GM12801 (cell line): ENCODE data around the gene PLD1.

Source experiments
- TF ChIP-seq, protein P1 (sequence below): IDR thresholded peaks from one replicate; pipeline ENCODE4 v1.5.1; 2011; ENCODE audit warnings: control low read depth; ENCODE audit not compliant: insufficient read length; ENCODE audit errors: extremely low read depth

The PLD1 gene

DNA sequence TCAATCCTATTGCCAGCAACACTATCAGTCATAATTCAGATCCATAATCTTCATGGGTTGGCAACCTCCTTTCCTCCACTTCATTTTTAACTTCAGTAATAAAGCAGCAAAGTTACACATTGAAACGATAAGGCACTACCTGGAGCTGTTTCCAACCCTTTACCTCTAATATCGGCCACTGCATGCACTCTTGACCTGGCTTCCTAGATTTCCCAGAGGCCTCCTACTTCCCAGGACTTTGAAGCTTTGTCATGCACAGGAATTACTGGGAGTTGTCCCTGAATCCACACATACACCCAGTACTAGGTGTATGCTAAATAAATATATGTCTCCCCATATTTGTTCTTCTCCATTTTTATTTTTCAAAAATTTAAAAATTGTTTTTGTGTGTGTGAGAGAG is 126.1 kb downstream of the PLD1 start:
- TF ChIP-seq, protein P1, sequence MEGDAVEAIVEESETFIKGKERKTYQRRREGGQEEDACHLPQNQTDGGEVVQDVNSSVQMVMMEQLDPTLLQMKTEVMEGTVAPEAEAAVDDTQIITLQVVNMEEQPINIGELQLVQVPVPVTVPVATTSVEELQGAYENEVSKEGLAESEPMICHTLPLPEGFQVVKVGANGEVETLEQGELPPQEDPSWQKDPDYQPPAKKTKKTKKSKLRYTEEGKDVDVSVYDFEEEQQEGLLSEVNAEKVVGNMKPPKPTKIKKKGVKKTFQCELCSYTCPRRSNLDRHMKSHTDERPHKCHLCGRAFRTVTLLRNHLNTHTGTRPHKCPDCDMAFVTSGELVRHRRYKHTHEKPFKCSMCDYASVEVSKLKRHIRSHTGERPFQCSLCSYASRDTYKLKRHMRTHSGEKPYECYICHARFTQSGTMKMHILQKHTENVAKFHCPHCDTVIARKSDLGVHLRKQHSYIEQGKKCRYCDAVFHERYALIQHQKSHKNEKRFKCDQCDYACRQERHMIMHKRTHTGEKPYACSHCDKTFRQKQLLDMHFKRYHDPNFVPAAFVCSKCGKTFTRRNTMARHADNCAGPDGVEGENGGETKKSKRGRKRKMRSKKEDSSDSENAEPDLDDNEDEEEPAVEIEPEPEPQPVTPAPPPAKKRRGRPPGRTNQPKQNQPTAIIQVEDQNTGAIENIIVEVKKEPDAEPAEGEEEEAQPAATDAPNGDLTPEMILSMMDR, result no peak

DNA sequence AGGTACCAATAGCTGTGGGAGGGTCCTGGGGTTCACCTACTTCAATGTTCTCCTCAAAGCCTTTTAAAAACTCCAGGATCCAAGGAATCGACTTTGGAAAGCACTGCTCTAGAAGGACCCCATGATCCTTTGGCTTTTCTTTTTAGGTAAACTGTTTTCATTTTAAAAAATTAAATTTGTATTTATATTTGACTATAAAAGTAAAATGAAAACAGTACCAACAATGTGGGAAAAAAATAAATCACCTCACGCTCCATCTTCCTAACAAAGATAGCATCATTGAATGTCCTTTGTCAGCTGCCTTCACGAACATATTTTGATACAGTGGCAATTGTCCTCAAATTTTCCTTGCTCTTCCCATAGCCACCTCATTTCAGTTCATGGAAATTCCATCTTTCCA is 127.5 kb downstream of the PLD1 start:
- TF ChIP-seq, protein P1, result no peak

DNA sequence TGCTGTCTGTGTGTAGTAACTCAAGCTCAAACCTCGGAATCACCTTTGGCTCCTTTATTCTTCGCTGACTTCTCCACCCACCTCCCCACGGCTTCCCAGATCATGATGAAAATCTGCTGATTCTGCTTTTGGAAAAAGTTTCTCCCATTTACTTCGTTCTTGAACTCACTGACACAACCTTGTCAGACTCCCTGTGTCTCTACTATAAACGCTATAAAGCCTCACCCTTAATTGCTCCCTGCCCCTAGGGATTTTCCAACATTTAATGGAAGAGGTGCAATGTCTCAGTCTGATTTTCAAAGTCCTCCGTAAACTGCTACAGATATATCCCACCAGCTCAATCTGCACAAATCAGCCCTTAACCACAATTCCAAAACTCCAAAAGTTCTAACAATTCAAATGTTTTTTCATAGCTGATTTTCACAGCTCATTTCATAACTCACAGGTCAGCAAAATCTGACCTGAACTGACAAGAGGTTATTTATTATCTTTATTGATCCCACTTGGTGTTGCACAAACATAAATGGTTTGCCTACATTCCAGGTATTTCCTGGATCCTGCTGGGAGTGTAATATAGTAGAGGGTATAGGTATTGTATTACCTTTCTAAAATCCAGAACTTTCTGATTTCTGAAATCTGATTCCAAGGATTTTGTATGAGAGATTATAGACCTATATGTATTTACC is 129.4 kb downstream of the PLD1 start:
- TF ChIP-seq, protein P1, result no peak

DNA sequence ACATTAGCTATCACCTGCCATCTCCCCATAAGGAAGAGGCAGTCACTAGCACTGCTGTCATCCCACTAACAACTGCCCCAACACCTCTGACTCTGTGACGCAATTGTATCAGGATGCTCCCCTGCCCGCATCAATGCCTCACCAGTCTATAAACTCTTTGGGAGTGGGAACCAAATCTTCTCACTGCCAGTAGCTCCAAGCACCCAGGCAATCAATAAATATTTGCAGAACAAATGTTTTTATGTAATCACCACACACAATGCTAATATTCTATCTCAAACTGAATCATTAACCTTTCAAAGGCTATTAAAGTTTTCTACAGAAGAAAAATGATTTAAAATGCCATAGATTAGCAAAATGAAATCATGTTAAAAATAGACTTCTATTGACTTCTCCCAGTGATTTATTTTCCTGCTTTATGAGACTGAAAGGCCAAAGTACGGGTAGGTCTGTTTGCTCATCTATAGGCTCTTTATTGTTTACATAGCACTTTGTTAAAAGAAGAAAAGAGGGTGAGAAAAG is 131.3 kb downstream of the PLD1 start:
- TF ChIP-seq, protein P1, result no peak

DNA sequence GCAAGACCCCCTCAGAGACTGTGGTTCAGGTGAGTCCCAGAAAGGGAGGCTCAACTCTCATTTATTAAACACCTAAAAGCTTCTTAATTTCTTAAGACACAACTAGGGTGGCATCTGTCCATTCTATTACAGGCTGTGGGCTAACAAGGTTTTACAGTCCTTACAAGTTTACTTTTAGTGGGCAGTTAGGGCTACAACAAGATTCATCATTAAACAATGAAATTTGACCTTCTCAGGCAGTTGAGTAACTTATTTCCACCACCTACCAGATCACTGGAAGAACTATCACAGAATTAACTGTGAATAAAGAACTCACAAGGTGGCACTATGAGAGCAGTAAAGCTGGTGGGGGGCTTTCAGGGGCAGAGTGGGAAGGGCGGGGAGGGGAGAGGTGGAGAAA is 132.6 kb downstream of the PLD1 start:
- TF ChIP-seq, protein P1, result no peak

DNA sequence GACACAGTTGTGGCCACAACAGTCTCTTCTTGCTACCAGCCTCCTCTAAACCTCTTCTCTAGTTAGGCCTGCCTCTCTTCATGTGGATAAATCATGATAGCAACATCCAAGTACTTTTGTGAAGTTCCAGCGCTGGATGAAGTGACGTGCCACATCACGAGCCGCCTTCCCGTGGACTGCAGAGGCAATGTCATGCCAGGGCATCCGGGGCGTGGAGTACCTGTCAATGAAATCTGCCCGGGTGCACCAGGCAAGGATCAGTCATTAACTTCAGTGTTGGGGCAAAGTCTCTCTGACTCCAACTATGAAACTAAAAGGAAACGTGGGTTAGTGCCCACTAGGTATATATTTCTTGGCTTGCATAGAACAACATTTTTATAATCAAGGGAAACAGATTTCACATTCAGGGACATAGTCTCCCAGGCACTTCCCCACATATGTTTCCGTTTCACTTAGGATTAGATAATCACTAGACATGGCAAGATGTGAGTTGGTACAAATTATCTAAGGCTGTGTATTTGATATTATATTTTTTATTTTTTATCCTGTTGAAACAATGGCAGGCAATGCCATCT is 133.6 kb downstream of the PLD1 start:
- TF ChIP-seq, protein P1, result no peak

DNA sequence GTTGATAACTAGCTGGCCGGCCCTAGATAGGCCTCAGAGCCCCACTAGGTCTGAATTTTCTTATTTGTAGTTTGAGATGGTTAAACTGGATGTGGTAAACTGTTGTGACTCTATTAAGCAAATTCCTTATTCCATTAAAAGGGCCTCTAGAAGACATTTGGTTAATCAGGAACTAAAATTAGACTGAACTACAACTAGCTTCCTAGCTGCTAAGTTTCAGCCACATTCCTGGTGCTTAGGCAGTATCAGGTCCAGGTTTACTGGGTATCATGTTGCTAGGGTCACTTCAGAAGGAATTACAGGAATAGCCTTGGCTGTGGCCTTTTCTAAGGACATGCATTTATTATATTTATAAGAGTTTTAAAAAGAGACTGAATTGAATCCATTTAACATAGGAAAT is 136.3 kb downstream of the PLD1 start:
- TF ChIP-seq, protein P1, result no peak
